Myocyte (in vitro differentiated cells): ENCODE measurements around the gene MORN1. TPM values are rescaled to one million over a fixed set of nuclear protein-coding genes. Genes with fewer than 3 reads are reported as not detected.
"Not testable (repeated sequence)": the region's sequence is repeated elsewhere in the genome, so short reads cannot be mapped to it uniquely, and the experiment has no call there.

Experiments used
- DNase-seq: peaks from one replicate; pipeline ENCODE4 v3.0.0-alpha.2; 2012; ENCODE audit warnings: low read depth
- total RNA-seq: library from RNA; depleted of rRNA; stranded (reverse); fragments of >200 nt; gene quantifications from 2 replicates; pipeline ENCODE4 v1.2.3, GENCODE V29; 2014

MORN1 gene
- total RNA-seq, 1 donor from 2014 or later = 8.8 TPM

- no peak for DNase-seq
These were observed 93.9 kb downstream of the MORN1 start for GRCh38 chr1:2297246-2298011.

- no peak for DNase-seq
These were observed 94.7 kb downstream of the MORN1 start for GRCh38 chr1:2296614-2297013.

- not testable (repeated sequence) for DNase-seq
These were observed 95.1 kb downstream of the MORN1 start for GRCh38 chr1:2296211-2296610.

- DNase-seq = no peak
These were observed 95.8 kb downstream of the MORN1 start for GRCh38 chr1:2295526-2295925.

- no peak for DNase-seq
These were observed 96.7 kb downstream of the MORN1 start for GRCh38 chr1:2294725-2295078.

- no peak for DNase-seq
These were observed 97.2 kb downstream of the MORN1 start for GRCh38 chr1:2294033-2294724.

- no peak for DNase-seq
These were observed 98.5 kb downstream of the MORN1 start for GRCh38 chr1:2292725-2293450.

- DNase-seq = no peak
These were observed 99.8 kb downstream of the MORN1 start for GRCh38 chr1:2291577-2291976.

- DNase-seq = peak; percentile 88
These were observed 100.5 kb downstream of the MORN1 start for GRCh38 chr1:2290595-2291510.

- no peak for DNase-seq
These were observed 101.2 kb downstream of the MORN1 start for GRCh38 chr1:2290171-2290578.

GRCh38 chr1:2289607-2290006 lies 101.7 kb downstream of the MORN1 start:
- no peak for DNase-seq

- DNase-seq = peak; percentile 64
These were observed 102.4 kb downstream of the MORN1 start for GRCh38 chr1:2288816-2289536.

- DNase-seq = no peak
These were observed 103.0 kb downstream of the MORN1 start for GRCh38 chr1:2288311-2288710.

- no peak for DNase-seq
These were observed 103.7 kb downstream of the MORN1 start for GRCh38 chr1:2287649-2288048.

GRCh38 chr1:2286923-2287322 lies 104.4 kb downstream of the MORN1 start:
- DNase-seq = no peak

GRCh38 chr1:2284932-2285331 lies 106.4 kb downstream of the MORN1 start:
- peak; percentile 41 for DNase-seq

GRCh38 chr1:2283991-2284895 lies 107.1 kb downstream of the MORN1 start:
- DNase-seq = no peak

GRCh38 chr1:2283371-2283990 lies 107.9 kb downstream of the MORN1 start:
- no peak for DNase-seq
